ENCODE data around the gene FEZ2.
A peak's percentile ranks its signal among the peaks of the same experiment; 100 is the strongest.

FEZ2 gene

GRCh38 chr2:36587101-36587500 is 10.9 kb downstream of the FEZ2 start:
- peak; percentile 59 for DNase-seq (ENCODE audit: low read depth)

DNA sequence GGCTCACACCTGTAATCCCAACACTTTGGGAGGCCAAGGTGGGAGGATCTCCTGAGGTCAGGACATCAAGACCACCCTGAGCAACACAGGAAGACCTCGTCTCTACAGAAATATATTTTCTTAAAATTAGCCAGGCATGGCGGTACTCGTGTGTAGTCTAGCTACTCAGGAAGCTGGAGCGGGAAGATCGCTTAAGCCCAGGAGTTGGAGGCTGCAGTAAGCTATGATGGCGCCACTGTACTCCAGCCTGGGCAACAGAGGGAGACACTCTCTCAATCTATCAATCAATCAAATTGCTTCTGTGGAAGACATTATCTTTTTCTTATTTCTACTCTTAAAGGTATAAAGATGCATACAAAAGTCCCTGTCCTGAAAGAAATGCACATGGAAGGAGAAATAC is 11.3 kb downstream of the FEZ2 start:
- DNase-seq (ENCODE audit: low read depth), result no peak

DNA sequence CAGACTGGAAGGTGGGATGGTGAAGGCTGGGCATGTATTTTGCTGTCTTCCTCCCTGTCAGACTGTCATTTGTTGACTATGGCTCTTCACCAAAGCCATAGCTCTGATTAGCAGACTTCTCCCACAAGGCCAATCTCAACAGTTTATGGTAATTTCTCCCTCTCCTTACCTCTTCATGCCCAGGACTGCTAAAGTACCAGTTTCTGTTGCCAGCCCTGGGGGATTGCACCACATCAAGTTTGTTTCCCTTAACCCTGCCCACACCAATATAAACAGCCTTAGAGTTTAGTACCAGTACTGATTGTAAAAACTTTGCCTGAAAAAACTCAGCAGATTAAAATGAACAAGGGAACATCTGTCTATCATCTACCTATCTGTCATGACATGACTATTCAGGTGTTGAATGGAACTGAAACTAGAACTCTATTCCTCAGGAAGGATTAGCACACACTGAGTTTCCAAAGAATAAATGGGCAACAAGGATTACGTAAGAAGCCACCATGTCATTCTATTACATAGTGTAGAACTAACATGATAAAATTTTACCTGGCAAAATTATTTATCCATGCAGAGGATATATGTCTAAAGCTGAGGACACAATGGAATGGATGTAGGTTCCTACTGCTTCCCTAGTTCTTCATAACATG is 13.7 kb downstream of the FEZ2 start:
- no peak for DNase-seq (ENCODE audit: low read depth)

DNA sequence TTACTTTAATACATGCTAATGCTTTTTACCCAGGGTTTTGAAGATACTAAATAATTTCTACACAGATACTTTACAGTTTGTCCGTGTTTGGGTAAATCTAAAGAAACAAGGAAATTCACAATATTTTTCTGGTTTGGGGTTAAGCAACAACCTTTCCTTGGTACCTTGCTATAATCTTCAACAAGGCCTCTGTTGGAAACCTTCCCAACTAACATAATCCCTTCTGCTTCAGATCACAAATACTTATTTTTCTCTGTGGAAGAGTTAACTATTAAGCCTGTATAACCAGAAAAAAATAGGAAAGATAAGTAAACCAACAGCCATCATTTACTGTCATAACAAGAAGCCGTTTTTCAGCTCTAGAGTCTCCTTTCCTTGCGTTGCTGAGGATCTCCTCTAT is 15.0 kb downstream of the FEZ2 start:
- DNase-seq (ENCODE audit: low read depth), result no peak

DNA sequence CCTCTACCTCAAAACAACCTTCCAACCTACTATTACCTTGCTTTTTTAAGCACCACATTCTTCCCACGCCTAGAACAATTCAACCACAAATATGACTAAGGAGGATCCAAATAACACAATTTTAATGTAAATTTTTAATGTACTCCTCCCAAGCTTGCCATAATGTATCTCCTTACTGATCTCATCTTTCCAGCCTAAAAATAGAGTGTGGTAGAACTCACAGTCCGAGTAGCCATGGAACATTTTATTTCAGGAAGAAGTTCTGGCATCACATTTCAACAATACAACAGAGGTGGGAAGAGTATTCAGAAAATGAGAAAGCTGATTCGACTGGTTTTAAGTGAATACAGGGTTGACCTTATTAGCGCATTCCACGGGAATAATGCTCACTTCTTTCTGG is 15.4 kb downstream of the FEZ2 start:
- no peak for DNase-seq (ENCODE audit: low read depth)

- no peak for DNase-seq (ENCODE audit: low read depth)
Measured at GRCh38 chr2:36579297-36579664, 18.7 kb downstream of the FEZ2 start.

- no peak for DNase-seq (ENCODE audit: low read depth)
Measured at GRCh38 chr2:36578343-36579296, 19.3 kb downstream of the FEZ2 start.

DNA sequence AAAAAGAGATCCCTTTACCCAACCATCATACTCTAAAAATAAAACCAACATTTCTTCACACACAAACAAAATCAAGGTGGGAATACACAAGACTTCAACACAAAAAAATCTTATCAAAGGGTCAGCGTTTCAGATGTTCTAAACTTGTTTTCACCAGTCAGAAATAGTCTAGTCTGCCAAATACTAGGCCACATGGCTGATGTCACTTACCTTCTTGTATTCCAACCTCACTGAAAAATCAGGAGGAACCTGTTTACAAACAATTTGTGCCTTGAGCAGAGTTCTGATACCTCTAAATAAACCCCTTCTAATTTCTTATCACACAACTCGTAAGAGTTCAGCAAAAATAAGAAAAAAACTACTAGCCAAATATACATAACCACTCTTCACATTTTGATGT is 20.1 kb downstream of the FEZ2 start:
- DNase-seq (ENCODE audit: low read depth), result no peak

GRCh38 chr2:36574560-36574959 is 23.4 kb downstream of the FEZ2 start:
- DNase-seq (ENCODE audit: low read depth), result no peak

- no peak for DNase-seq (ENCODE audit: low read depth)
Measured at GRCh38 chr2:36573165-36573564, 24.8 kb downstream of the FEZ2 start.

DNA sequence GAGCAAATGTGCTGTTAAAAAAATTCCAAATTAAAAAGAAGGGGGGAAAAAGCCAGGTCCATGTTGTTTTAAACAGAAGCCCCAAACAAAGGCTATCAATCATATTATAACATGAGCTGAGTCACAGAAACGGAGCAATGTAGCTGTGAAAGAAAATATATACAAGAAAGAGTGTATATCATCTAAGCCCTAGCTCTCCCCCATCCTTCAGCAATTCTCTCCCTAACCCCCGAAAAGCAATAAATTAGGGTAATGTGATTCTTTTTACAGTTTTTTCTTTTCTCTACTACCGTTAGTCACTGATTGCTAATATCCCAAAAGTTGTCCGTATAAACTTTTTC is 25.3 kb downstream of the FEZ2 start:
- no peak for DNase-seq (ENCODE audit: low read depth)

- no peak for DNase-seq (ENCODE audit: low read depth)
Measured at GRCh38 chr2:36572054-36572718, 25.8 kb downstream of the FEZ2 start.

DNA sequence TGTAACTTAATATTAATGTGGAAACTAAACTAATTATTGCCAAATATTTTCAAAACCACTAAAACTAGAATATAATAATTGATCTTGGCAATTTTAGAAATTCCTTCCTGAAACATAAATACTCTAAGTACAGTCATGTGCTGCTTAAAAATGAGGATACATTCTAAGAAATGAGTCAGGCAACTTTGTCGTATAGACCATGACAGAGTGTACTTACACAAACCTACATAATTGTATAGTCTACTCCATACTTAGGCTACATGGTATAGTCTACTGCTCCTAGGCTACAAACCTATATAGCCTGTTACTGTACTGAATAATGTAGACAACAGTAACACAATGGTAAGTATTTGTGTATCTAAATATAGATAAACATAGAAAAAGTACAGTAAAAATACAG is 27.6 kb downstream of the FEZ2 start:
- DNase-seq (ENCODE audit: low read depth), result no peak

GRCh38 chr2:36569267-36569856 is 28.6 kb downstream of the FEZ2 start:
- DNase-seq (ENCODE audit: low read depth), result no peak

GRCh38 chr2:36568516-36569246 is 29.3 kb downstream of the FEZ2 start:
- no peak for DNase-seq (ENCODE audit: low read depth)

GRCh38 chr2:36567711-36568408 is 30.1 kb downstream of the FEZ2 start:
- DNase-seq (ENCODE audit: low read depth), result no peak

DNA sequence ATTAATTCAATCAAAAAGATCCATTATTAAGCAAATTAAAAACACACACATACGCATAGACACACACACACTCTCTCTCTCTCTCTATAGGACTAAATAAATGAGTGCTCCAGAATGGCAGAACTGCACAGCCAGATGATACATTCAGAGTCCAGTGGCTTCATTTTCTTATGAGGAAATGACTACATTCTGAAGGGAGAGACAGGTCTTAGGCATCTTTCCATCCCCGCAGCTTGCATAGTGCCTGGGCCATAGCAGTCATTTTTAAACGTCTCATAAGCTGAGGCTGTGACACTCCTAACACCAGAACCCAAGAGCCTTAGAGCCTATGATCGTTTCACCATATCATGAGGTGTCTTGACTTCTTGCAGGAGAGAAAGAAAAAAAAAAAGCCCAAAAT is 31.1 kb downstream of the FEZ2 start:
- no peak for DNase-seq (ENCODE audit: low read depth)

GRCh38 chr2:36565712-36566111 is 32.3 kb downstream of the FEZ2 start:
- no peak for DNase-seq (ENCODE audit: low read depth)

DNA sequence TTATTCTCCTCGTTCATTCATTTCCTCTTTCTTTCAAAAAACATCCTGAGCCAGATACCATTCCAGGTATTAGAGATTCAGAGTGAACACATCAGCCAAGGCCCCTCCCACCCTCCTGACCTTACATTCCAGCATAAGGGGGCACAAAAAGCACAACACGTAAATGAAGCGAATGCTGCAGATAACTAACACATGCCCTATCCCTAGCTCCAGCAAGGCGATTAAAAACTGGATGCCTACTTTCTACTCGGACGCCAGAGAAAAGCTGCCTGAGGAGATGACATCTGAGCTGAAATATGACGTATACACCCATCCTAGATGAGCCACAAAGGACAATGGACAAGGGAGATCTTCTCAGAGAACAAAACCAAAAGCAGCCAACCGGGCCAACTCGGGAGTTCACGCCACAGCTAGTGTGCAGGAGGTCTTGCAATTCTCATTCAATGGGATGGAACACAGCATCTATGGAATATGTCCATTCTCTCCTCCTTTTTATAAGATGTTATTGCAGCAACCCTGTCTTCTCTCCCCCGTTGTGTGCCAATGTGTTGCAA is 33.5 kb downstream of the FEZ2 start:
- DNase-seq (ENCODE audit: low read depth), result no peak

DNA sequence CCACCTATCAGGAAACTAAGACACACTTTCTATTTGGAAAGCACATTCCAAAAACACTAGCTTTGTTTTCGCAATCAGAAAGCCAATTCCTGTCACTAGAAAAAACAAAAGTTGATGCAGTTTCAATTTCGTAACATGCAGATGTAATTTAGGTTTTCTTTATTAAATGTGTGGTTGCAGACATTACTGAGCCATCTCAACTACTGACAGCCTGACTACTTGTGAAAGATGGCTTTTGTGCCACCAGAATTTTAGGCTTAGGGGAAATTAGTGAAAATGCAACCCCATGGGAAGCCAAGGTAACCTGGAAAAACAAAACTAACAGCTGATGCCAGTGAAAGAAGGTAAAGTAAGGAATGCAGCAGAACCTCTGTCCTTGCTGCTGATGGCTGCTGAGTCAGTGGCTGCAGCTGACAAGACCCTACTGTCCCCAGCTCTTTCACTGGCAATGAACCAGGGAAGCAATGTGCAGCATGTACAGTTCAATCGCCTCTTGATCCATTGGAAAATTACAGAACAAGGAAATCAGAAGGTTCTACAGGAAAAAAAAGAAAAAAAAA is 34.9 kb downstream of the FEZ2 start:
- no peak for DNase-seq (ENCODE audit: low read depth)

DNA sequence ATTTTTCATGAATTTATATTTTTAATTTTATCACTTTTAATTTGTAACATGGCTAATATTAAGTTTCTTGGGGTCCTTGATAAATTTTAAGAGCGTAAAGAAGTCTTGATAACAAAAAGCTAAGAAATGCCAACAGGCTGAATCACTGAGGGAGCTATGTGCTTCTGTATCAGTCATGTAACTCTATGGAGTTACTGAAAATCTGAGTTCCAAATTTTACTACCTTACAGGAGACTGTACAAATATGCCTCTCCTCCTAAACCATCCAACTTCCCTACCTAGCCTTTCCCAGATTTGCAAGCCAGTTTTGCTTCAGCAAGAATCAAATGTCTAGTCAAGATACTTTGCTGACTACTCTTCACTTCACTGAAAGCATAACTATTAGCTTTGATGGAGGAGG is 35.7 kb downstream of the FEZ2 start:
- no peak for DNase-seq (ENCODE audit: low read depth)
